Measurements from ENCODE around the gene STK24.

STK24 gene

GRCh38 chr13:98436233-98436910, 140.5 kb downstream of the STK24 start:
- TF ChIP-seq CTCF (conservative IDR thresholded peaks at IDR 0.05): no peak
- H3K27ac ChIP-seq: no peak overlapping the region

GRCh38 chr13:98435376-98435775, 141.5 kb downstream of the STK24 start:
- TF ChIP-seq CTCF (conservative IDR thresholded peaks at IDR 0.05): no peak

GRCh38 chr13:98434060-98434459, 142.8 kb downstream of the STK24 start:
- TF ChIP-seq CTCF (conservative IDR thresholded peaks at IDR 0.05): no peak
- H3K27ac ChIP-seq: no peak overlapping the region

More at GRCh38 chr13:98435376-98435775, 141.5 kb downstream of the STK24 start:
- H3K27ac ChIP-seq: no peak overlapping the region

- no peak overlapping the region for H3K27ac ChIP-seq
- TF ChIP-seq CTCF (conservative IDR thresholded peaks at IDR 0.05): no peak
Measured at GRCh38 chr13:98433654-98434053, 143.3 kb downstream of the STK24 start.

- H3K27ac ChIP-seq: no peak overlapping the region
- no peak for TF ChIP-seq CTCF (conservative IDR thresholded peaks at IDR 0.05)
Measured at GRCh38 chr13:98432638-98433037, 144.3 kb downstream of the STK24 start.

GRCh38 chr13:98429977-98430736, 146.8 kb downstream of the STK24 start:
- peak overlapping the region; percentile 81 for H3K27ac ChIP-seq
- TF ChIP-seq CTCF (conservative IDR thresholded peaks at IDR 0.05): no peak

- no peak for TF ChIP-seq CTCF (conservative IDR thresholded peaks at IDR 0.05)
- peak overlapping the region; percentile 81 for H3K27ac ChIP-seq
Measured at GRCh38 chr13:98429531-98429930, 147.4 kb downstream of the STK24 start.

Data from VCaP (cell line).